ENCODE data around the gene CPAMD8.
"Not testable (repeated sequence)": the region's sequence is repeated elsewhere in the genome, so short reads cannot be mapped to it uniquely, and the experiment has no call there.

The CPAMD8 gene

DNA sequence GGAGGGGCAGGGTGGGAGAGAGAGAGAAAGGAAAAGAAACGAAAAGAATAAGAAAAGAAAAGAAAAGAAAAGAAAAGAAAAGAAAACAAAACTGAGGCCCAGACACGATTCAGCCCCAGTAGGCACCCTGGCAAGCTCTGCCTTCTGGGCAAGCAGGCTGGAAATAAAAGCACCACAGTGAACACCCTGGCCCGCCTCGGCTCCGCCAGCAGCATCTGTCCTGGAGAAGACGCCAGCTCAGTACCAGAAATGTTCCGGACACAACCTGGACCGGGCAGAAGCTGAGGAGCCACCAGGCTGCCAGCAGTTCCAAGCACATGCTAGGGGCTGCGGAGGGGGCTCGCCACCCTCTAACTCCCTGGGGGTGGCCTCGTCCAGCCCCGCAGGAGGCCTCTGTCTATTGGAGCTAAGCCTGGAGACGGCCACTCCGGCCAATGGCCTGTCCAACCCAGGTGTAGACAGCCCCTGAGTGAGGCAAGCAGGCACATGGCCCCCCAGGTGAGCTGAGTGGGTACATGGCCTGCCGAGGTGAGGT lies 11.4 kb upstream of the CPAMD8 start:
- DNase-seq, result no peak

DNA sequence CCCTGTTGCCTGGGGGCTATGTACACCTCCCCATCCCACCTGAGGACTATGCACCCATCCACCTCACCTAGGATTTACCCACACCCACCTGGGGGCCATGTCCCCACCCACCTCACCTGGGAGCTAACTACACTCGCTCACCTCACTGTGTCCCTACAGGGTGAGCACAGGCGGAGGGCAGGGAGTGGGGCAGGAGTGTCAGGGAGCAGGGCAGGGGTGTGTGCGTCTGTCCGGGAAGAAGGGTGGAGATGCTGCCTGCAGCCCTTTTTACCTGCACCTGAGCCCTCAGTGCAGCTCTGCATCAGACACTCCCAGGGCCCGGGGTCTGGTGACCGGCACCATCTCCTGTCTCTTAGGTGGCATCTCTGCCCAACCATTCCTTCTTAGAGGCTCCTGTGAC lies 10.6 kb upstream of the CPAMD8 start:
- DNase-seq, result no peak

DNA sequence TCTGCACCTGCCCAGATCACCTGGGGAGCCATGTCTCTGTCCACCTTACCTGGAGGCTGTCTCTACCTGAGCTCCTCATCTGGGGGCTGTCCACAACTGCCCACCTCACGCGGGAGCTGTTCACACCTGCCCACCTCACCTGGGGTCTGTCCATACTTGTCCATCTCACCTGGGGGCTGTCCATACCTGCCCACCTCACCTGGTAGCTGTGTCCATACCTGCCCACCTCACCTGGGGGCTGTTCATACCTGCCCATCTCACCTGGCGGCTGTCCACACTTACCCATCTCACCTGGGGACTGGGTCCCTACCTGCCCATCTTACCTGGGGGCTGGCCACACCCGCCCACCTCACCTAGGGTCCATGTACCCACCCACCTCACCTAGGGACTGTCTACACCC lies 10.0 kb upstream of the CPAMD8 start:
- no peak for DNase-seq

DNA sequence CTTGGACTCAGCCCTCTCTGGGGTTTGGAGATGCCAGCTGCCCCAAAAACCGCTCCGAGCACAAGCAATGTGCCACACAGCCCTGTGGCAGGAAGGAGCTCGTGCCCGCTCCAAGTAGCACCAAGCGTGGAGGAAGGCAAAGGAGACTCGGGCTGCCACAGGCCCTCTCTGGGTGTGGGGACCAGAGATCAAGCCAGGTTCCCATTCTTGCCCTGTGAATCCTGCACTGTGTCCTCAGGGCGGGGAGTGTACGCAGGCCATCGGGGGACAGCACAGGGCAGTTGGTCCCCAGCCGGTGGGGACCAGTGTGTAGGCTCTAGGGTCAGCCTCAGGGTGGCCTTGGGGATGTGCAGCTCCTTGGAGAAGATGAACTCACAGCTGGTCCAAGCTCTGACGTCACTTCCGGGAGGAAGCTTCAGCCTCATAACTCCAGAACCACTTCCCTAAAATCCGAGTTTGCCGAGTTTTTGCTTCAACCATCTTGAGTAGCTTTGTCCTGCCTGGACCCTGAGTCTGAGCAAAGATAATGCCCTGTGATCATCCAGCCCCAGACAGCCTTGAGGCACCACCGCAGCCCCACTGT lies 9.3 kb upstream of the CPAMD8 start:
- peak; percentile 64 for DNase-seq

DNA sequence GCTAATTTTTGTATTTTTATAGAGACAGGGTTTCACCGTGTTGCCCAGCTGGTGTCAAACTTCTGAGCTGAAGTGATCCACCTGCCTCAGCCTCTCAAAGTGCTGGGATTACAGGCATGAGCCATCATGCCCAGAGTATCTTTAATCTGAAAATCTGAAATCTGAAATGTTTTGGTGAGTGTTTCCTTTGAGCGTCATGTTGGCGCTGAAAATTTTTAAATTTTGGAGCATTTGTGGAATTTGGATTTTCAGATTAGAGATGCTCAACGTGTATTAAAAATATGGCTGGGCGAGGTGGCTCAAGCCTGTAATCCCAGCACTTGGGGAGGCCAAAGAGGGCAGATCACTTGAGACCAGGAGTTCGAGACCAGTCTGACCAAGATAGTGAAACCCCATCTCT lies 5.1 kb upstream of the CPAMD8 start:
- no peak for DNase-seq

DNA sequence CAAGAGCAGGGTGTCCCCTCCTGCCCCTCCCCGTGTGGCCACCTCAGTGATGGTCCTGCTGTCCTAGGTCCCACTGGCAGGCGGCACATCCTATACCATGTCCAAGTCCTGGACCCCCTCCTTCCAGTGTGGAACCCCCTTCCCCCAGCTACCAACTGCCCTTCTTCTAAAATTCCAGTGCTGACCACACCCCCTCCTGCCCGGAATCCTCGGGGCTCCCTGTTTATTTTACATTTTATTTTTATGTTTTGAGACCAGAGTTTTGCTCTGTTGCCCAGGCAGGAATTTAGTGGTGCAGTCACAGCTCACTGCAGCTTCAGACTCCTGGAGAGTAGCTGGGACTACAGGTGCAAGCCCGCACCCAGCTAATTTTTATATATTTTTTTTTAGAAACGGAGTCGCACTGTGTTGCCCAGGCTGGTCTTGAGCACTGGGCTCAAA lies 945 bp upstream of the CPAMD8 start:
- no peak for DNase-seq

DNA sequence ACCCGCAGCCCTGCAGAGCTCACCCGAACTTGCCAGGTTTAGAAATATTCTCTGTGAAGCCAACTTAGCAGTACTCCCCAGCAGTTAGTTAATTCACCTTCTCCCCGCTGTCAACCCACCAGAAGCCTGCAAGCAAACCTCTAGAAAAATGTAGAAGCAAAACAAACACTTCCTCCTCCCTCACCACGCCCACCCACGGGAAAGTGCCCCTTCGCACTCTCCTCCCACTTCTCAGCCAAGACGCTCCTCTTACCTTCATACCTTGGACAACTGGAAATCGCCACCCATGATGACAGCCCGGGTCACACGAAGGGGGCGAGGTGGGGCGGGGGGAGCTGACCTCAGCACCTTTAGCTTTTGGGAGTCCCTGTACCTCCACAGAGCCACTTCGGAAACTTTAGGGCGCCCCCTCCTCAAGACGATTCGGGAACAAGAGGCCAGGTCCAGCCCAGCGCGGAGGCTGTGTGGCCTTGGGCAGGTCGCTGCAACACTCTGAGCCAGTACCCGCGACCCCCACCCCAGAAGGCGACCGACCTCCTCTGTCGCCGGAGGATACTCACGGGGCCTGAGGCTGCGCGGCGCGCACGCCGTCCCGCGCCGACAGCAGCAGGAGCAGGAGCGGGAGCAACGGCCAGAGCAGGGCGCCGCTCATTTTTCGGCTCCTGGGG lies 485 bp downstream of the CPAMD8 start:
- DNase-seq, result no peak

DNA sequence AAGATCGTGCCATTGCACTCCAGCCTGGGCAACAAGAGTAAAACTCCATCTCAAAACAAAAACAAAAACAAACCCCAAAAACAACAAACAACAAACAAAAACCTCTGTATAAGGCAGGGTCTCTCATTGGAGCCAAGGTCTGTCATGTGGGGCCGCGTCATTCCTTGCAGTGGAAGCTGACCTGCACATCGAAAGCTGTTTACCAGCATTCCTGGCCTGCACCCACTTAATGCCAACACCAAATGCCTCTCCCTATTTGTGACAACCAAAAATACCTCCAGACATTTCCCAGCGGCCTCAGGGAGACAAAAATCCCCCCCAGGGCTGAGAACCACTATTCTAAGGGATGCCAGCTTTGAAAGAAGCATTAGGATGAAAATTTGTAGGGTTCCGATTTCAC lies 1.2 kb downstream of the CPAMD8 start:
- DNase-seq, result no peak

DNA sequence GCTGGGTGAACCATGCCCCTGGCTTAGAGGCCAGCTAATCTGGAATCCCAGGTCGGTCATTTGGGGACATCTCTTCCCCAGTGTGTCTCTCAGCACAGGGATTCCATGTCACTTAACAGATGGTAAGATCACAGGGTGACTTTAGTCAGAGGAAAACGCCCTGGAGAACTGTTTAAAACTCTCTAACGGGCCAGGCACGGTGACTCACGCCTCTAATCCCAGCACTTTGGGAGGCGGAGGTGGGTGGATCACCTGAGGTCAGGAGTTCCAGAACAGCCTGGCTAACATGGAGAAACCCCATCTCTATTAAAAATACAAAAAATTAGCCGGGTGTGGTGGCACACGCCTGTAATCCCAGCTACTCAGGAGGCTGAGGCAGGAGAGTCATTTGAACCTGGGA lies 1.7 kb downstream of the CPAMD8 start:
- not testable (repeated sequence) for DNase-seq

DNA sequence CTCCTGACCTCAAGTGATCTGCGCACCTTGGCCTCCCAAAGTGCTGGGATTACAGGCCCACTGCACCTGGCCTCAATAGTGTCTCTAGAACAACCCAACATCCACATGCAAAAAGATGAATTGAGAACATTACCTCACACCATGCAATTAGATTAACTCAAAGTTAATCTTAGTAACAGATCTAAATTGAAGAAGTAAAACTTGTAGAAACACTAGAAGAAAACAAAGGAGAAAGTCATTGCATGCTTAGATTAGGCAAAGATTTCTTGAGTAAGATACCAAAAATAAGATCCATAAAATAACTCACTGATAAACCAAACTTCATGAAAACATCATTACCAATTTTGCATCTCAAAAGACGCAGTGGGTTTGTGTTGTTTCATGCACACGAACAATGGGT lies 2.8 kb downstream of the CPAMD8 start:
- no peak for DNase-seq

DNA sequence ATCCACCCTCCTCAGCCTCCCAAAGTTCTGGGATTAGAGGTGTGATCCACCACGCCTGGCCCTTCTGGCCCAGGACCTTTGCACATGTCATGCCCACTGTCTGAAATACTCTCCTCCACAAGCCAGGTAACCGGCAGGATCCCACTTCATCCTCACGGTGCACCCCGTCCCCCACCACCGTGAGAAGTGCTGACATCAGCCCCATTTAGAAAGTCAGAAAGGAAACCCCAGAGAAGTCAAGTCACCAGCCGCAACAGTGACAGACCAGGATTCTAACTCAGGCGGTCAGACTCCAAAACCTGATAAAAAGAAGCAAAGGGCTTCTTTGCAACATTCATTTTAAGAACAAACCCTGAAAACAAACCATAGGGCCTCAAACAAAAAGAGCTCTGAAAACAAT lies 3.9 kb downstream of the CPAMD8 start:
- DNase-seq, result no peak

DNA sequence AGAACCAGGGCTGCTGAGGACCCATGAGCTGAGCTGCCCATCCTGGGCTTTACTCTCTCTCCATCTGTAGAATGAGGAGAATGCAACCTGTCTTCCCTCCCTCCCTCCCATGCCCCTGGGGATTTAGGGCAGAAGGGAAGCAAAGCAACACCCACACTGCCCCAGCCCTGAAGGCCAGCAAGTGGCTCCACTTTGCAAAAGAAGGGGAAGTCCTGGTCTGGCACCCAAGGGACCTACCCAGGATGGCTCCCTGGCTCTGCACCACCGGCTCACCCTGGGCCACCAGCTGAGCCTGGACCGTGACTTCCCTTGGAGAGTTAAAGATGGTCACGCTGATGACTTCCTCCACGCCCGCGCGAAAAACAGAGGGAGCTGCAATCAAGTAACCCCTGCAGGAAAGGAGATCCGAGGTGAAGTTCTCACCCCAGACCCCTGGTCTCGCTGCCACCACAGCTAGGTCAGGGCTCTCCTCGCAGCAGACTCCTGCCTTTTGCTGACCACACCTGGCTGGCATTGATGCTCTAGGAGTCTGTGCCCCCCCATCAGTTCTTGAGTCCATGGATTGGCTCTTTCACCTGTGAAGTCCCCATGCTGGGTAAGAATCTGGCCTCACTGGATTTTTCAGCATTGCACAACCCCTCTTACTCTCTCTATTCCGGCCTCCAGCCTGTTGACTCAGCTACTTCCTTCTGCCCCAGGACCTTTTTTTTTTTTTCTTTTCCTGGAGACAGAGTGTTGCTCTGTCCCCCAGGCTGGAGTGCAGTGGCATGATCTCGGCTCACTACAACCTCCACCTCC lies 4.6 kb downstream of the CPAMD8 start:
- no peak for DNase-seq

DNA sequence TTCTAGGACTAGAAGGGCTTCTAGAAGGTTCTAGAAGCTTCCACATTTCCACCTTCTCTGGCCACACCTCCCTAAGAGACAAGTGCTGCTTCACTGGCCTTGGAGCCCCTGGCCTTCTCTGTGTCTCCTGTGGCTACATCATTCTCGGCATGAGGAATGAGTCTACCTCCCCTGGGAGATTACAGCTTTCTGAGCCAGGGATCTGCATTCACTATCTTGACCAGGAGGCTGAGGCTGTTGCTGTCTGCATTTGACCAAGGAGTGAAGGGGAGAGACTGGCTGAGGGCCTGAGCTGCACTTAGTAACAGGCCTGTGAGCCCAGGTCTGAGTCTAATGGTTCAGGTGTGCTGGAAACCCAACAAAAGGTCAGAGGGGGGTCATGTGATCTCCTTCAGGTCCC lies 5.3 kb downstream of the CPAMD8 start:
- DNase-seq, result peak; percentile 38

DNA sequence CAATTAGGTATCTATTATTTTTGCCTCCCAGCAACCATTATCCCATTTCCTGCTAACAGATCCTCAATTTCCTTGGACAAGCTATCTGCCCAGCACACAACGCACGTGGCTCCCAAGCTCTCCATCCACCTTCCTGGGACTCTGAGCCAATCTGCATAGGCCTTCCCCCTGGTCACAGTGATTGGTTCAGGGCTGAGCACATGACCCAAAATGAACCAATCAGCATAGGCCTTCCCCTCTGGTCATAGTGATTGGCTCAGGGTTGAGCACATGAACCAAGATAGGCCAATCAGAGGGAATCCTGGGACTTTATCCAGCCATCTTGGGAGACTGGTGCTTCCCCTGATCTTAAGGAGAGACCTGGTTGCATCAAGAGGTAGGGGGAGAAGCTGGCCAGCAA lies 5.8 kb downstream of the CPAMD8 start:
- peak; percentile 38 for DNase-seq

DNA sequence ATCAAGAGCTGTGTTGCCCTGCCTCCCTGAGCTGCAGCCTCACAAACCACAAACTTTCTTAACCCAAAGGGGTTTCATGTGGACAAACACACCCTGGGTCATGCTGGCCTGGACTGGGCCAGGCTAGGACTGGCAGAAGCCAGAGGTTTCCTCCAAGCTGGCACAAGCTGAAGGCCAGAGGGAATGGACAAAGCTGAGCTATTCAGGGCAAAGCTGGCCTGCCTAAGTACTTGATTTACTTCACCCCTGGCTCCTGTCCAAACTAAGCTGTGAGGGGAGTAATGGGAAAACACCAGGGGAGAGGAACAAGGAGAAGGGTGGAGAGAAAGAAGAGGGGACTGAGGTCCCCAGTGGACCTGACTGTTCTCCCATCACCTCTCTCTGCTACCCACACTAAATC lies 6.2 kb downstream of the CPAMD8 start:
- DNase-seq, result no peak

DNA sequence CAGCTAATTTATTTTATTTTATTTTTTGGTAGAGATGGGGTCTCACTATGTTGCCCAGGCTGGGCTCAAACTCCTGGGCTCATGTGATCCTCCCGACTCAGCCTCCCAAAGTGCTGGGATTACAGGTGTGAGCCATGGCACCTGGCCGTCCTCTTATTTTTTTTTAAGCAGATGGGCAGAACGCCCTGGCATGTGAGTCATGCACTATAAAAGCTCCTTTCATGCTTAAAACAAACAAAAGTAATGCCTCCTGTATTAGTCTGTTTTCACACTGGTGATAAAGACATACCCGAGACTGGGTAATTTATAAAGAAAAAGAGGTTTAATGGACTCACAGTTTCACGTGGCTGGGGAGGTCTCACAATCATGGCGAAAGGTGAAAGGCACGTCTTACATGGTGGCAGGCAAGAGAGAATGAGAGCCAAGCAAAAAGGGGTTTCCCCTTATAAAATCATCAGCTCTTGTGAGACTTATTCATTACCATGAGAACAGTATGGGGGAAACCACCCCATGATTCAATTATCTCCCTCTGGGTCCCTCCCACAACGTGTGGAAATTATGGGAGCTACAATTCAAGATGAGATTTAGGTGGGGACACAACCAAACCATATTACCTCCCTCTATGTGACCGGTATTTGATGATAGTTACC lies 12.3 kb downstream of the CPAMD8 start:
- DNase-seq, result not testable (repeated sequence)

DNA sequence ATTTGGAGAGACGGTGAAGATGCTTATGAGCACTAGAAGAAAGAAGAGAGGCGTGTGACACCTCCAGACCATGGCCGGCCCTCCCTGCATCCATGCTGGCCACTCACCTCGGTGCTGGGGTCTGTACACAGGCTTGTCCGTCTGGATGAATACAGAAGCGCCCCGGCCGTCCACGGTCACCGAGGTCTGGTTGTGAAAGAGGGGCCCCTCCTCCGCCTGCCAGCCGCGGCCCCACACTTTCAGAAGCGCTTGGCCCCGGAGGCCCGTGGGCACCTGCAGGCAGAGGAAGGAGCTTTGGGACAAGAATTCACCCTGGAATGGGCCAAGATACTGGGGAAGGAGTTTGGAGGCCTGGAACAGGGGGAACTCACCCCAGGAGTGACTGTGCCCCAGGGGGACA lies 15.1 kb downstream of the CPAMD8 start:
- no peak for DNase-seq

DNA sequence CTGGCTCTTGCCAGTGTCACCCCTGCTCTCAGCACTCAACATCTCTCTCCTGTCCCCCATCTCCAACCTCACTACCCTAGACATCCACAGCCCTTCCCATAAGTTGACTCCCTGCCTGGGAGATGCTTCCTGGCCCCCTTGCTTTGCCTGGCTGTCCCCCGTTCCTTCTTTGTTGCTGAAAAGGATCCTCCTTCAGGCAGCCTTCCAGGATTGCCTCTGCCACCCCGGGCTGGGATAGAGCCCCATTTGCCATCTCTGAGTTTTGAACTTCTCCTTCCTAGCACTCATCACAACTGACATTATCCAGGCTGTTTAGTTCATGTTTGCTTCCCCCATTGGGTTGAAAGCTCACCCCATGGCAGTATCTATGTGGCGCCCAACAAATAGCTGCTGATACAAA lies 20.0 kb downstream of the CPAMD8 start:
- no peak for DNase-seq

DNA sequence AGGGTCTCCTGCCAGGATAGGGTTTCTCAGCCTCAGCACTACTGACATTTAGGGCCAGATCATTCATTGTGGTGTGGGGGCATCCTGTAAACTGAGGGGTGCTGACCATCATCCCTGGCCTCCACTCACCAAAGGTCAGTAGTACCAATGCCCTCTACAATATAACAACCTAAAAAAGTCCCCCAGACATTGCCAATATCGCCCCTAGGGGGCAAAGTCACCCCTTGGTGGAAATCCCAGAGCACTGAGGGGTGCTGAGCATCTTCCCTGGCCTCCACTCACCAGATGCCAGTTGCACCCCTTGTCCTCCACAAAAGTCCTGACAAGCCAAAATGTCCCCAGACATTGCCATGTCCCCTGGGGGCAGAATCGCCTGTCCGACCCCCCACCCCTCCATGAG lies 21.6 kb downstream of the CPAMD8 start:
- no peak for DNase-seq

DNA sequence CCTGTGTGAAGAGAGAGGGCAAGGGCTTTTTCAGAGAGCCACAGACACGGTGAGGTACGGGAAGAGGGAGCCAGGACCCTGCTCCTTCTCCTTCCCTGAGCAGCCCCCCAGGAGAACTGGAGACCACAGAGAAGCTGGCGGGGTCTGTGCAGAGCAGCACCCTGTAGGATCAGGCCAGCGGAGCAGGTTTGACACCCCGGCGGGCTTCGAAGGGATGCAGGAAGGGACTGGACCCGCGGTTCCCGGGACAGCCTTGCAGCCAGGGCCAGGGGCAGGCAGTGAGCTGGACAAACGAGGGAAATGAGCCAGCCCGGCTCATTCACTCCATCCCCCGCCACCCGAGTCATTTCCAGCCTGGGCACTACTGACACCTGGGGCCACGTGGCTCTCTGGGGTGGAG lies 22.2 kb downstream of the CPAMD8 start:
- no peak for DNase-seq

DNA sequence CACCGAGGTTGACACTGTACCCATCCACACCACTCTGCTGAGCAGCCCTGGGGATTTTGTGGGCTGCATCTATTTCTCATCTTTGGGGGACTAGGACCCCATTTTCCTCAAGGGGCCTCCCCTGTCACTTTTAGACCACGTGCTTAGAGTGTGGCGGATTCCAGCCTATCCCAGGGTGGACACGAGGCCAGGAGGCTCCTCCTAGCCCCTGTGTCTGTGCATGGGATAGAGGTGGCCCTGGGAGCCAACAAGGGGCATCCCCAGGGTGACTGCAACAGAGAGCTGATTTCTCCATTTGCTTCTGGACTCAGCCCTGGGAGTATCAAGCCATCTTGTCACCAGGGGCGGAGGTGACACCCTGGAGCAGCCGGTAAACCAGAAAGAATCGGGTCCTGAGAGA lies 24.2 kb downstream of the CPAMD8 start:
- no peak for DNase-seq

DNA sequence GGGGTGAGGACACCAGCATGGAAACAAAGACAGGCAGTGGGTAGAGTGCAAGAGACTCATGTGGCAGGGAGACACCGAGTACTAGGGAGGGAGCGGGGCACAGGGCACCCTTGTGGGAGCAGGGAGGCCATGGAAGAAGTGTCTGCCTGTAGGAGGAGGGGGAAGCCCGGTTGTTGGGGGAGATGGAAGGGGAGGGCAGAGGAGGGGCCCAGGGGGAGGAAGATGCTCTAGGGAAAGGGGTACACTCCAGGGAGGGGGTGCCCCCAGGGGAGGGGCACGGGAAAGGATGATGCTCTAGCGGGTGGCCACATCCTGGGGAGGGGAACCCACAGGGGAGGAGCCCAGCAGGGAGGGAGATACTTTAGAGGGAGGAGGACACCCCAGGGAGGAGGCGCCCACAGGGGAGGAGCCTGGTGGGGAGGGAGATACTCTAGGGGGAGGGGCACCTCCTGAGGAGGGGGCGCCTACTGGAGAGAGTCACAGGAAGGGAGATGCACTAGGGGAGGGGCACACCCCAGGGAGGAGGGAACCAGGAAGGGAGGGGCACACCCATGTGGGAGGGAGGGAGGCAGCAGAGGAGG lies 24.9 kb downstream of the CPAMD8 start:
- no peak for DNase-seq

DNA sequence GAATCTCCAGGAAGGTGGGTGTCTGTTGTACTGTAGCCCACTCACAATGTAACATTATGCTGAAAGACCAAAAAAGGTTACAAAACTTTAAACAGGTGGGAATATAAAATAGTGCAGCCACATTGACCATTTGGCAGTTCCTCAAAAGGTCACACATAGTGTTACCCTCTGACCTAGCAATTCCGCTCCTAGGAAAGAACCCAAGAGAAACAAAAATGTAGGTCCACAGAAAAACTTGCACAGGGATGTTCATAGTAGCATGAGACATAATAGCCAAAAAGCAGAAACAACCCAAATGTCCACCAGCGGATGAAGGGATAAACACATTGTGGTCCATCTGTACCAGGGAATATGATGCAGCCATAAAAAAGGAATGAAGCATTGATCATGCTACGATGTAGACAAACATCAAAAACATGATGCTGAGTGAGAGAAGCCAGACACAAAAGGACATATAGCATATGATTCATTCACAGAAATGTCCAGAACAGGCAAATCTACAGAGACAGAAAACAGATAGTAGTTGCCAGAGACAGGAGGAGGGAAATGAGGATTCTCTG lies 27.9 kb downstream of the CPAMD8 start:
- no peak for DNase-seq
